ENCODE measurements around the gene PGAM2.

The PGAM2 gene

DNA sequence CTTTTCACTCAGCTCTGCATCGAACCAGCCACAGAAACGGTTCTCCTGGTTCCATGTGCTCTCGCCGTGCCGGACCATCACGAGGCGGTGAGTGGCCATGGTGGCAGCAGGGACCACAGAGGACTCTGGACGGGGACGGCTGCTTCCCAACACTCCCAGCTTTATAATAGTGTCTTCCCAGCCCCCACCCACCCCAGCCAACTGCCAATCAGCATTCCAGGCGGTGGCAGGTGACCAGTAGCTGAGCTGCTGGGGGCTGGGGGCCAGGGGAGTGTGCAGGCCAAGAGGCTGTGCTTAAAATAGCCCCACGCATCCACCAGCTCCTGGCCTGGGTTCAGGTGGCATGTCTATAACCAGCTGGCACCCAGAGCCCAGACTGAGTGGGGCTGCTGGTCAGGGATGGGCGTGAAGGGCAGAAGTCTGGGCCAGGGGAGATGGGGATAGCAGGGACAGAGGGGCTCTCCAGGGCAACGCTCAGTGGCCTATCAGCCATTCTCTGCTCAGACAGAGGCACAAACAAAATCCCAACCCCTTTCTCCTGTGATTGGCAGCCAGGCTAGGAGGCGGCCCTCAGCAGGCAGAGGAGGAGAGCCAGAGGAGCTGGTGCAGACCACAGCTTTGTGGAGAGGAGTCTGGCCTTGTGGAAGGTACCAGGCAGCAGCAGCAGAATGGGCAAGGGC is at the start of gene PGAM2:
TSS of gene PGAM2 (minus strand) at position 137 of the 680 bp plus-strand sequence. CDS start at position 99, 38 bp downstream.
- DNase-seq (ENCODE audit: low read depth), result no peak

DNA sequence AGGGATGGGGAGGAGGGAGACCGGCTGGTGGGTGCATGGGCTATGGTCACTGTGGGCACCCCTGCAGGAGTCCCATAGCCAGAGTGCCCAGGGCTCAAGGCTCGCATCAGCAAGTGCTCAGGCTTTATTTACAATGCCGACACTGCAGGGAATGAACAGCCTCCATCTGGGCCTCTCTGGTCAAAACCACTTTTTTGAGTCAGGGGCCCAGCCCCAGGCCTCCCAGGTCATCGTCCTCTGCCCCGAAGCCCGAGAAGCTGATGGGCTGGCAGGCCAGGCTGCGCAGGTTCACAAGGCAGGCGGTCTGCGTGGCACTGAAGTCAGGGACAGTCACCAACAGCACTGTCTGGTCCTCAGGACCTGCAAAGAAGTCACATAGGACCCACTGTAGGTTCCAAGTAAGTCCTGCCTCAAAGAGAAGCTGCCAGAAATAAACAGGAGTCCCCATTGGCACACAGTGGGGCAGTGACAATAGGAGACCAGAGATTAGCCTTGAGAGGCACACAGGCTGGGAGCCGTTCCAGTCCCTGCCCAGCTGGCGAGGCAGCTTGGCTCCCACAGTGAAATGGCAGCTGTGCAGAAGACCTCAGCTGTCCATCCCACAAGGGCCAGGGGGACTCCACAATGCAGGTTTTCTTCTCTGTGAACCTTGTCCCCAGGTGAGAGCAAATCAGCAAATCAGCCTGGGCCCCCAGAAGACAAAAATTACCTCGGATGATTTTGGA is 49.4 kb upstream of the PGAM2 start:
- DNase-seq (ENCODE audit: low read depth), result no peak

DNA sequence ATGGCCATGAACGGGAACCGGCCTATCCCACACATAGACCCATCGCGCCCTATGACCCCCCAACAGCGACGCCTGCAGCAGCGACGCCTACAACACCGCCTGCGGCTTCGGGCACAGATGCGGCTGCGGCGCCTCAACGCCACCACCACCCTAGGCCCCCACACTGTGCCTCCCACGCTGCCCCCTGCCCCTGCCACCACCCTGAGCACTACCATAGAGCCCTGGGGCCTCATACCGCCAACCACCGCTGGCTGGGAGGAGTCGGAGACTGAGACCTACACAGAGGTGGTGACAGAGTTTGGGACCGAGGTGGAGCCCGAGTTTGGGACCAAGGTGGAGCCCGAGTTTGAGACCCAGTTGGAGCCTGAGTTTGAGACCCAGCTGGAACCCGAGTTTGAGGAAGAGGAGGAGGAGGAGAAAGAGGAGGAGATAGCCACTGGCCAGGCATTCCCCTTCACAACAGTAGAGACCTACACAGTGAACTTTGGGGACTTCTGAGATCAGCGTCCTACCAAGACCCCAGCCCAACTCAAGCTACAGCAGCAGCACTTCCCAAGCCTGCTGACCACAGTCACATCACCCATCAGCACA is 48.5 kb upstream of the PGAM2 start:
- DNase-seq (ENCODE audit: low read depth), result no peak

DNA sequence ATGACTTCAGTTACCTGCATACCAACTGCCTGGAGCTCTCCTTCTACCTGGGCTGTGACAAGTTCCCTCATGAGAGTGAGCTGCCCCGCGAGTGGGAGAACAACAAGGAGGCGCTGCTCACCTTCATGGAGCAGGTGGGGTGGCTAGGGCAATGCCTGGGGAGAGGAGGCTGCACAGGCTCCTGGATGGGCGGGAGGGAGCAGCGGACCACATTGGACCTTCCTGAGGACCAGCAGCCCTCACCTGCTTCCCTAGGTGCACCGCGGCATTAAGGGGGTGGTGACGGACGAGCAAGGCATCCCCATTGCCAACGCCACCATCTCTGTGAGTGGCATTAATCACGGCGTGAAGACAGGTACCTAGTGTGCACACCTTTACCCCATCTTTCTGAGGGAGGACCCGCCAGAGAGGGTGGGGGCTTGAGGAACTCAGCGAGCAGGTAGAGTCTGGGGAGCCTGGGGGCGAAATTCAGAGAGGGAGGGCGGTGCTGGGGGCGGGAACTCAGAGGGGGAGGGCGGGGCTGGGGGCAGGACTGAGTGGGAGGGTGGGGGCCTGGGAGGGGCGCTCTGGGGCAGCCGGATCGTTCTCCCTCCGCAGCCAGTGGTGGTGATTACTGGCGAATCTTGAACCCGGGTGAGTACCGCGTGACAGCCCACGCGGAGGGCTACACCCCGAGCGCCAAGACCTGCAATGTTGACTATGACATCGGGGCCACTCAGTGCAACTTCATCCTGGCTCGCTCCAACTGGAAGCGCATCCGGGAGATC is 47.8 kb upstream of the PGAM2 start:
- DNase-seq (ENCODE audit: low read depth), result no peak

DNA sequence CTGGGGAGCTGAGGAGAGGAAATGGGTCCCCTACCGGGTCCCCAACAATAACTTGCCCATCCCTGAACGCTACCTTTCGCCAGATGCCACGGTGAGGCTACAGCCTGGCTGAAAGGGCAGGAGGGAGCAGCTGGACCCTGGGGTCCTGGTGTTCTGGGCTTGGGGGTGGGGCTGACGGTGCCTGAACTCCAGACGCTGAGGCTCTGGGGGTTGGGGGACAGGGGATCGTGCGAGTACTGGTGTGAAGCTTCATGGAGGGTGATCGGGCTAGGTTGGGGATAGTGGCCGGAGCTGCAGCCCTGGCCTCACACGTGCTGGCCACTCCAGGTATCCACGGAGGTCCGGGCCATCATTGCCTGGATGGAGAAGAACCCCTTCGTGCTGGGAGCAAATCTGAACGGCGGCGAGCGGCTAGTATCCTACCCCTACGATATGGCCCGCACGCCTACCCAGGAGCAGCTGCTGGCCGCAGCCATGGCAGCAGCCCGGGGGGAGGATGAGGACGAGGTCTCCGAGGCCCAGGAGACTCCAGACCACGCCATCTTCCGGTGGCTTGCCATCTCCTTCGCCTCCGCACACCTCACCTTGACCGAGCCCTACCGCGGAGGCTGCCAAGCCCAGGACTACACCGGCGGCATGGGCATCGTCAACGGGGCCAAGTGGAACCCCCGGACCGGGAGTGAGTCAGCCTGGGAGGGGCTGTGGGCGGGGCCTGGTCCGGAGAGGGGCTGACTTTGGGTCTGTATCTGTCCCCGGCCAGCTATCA is 47.0 kb upstream of the PGAM2 start:
- DNase-seq (ENCODE audit: low read depth), result no peak

DNA sequence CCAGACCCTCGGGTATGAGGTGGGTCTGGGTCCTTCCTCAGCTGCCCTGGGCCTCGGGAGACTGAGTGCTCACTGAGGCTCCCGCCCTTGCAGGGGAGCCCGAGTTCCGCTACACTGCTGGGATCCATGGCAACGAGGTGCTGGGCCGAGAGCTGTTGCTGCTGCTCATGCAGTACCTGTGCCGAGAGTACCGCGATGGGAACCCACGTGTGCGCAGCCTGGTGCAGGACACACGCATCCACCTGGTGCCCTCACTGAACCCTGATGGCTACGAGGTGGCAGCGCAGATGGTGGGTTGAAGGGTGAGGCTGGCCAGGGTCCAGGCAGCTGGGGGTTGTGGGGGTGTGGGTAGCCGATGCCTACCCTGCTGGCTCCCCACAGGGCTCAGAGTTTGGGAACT is 46.4 kb upstream of the PGAM2 start:
- no peak for DNase-seq (ENCODE audit: low read depth)

DNA sequence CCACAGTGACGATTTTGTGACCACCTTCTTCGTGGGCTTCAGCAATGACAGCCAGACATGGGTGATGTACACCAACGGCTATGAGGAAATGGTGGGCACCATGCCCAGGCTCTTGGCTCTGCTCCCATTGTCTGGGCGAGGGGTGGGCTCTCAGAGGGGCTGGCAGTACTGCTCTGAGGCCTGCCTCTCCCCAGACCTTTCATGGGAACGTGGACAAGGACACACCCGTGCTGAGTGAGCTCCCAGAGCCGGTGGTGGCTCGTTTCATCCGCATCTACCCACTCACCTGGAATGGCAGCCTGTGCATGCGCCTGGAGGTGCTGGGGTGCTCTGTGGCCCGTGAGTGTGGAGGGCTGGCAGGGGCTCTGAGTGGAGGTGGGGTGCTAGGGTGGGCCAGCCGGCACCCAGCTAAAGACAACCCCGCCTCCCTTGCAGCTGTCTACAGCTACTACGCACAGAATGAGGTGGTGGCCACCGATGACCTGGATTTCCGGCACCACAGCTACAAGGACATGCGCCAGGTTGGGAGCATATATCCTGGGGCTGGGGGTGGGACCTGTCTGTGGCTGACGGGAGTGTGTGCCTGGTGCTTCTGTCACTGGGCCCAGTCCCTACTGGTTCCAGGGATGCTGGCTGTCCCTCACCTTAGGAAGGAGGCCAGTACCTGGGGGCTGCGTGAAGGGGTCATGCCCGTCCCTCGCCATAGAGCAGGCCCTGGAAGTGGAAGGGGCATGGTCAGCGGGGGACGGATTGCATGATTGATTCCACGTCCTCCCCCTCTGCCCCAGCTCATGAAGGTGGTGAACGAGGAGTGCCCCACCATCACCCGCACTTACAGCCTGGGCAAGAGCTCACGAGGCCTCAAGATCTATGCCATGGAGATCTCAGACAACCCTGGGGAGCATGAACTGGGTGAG is 45.6 kb upstream of the PGAM2 start:
- no peak for DNase-seq (ENCODE audit: low read depth)

DNA sequence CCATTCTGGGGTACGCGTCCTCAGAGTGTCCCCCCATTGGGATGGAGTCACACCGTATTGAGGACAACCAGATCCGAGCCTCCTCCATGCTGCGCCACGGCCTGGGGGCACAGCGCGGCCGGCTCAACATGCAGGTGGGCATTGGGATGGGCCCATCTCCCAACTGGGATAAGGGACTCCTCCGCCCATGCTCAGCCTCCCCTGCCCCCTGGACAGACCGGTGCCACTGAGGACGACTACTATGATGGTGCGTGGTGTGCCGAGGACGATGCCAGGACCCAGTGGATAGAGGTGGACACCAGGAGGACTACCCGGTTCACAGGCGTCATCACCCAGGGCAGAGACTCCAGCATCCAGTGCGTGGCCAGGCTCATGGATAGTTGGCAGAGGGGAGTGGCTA is 44.6 kb upstream of the PGAM2 start:
- no peak for DNase-seq (ENCODE audit: low read depth)

DNA sequence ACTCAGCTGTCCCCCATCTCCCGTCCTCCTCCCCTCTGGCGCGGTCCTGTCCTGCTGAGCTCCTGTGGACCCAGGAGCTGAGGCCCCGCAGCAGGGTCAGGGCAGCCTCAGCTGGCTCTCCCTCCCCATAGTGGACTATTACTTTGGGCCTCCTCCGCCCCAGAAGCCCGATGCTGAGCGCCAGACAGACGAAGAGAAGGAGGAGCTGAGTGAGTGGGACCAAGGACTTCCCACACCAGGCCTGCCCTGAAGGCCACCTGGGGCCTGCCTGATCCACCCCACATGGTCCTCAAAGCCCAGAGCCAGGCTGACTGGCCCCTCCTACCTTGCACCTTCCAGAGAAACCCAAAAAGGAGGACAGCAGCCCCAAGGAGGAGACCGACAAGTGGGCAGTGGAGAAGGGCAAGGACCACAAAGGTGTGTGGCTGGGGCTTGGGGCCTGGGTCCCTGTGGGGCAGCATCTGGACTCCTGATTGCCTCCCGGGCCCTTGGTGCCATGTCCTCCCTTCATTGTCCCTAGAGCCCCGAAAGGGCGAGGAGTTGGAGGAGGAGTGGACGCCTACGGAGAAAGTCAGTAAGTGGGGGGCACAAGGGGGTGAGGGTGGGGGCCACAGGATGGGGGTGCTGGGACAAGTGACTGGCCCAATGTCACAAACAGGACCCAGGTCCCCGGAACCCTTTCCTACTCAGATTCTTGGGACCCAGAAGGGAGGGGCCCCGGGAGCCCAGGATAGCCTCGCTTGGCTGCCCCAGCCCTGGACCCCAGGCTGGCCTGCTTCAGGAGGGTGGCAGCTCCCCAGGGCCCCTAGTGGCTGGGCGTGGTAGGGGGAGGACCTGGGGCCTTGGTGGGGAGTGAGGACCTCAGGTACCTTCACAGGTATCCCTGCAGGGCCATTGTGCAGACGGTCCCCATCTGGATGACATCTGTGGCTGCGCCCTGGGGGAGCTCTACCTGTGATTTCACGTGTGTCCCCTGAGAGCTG is 43.7 kb upstream of the PGAM2 start:
- no peak for DNase-seq (ENCODE audit: low read depth)

DNA sequence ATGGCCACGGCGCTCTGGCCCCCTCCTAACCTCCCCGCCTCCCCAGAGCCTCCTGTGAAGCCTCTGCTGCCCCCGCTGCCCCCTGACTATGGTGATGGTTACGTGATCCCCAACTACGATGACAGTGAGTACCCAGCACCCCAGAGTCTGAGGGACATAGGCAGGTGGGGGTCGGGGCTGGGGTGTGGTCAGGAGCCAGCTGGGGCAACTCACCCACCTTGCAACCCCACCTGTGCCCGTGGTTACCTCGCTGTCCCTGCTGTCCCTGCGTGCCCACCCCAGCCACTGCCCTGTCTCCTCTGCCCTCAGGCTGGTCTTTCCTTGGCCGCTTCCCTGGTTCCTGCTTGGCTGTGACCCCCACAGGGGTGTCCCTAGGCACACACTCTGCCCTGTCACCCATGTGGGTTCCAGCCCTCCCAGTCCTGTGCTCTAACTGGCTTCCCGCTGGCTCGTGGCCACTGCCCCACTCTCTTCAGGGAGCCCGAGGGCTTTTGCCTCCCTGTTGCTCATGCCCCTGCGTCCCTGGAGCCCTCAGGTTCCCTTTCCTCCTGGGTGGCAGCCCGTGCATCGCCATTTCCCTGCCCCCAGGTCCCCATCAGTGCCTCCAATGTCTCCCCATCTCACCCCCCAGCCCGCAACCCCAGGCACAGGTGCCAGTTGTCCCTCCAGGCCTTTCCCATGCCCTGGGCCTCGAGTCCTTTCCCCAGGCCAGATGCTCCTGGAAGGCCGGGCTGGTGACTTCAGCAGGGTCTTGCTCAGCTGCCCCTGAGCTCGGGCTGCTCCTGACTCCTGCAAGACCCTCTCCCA is 42.8 kb upstream of the PGAM2 start:
- no peak for DNase-seq (ENCODE audit: low read depth)

DNA sequence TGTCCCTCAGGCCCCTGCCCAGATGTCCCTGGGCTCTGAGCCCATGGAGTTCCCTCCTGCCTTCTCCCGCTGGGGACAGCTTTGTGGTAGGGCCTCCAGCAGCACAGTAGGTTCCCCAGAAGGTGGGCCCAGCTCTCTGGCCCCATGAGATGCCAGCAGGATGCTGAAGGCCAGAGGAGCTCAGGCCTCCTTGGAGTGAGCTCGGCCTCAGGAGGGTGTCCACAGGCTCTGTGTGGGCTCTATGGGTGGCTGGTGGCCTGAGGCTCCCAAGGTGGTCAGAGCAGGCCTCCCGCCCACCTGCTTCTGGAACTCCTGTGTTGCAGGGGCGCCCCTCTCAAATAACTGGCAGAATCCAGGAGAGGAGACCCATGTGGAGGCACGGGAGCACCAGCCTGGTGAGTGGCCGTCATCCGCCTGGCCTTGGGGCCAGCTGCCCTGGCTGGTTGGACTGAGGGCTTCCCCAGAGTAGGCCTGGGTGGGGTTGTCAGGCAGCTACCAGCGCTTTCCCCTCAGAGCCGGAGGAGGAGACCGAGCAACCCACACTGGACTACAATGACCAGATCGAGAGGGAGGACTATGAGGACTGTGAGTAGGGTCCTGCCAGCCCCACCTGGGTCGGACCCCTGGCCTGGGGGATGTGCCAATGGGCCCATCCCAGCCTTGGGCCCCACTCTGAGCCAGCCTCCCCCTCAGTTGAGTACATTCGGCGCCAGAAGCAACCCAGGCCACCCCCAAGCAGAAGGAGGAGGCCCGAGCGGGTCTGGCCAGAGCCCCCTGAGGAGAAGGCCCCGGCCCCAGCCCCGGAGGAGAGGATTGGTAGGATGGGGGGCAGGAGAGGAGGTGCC is 42.0 kb upstream of the PGAM2 start:
- no peak for DNase-seq (ENCODE audit: low read depth)

DNA sequence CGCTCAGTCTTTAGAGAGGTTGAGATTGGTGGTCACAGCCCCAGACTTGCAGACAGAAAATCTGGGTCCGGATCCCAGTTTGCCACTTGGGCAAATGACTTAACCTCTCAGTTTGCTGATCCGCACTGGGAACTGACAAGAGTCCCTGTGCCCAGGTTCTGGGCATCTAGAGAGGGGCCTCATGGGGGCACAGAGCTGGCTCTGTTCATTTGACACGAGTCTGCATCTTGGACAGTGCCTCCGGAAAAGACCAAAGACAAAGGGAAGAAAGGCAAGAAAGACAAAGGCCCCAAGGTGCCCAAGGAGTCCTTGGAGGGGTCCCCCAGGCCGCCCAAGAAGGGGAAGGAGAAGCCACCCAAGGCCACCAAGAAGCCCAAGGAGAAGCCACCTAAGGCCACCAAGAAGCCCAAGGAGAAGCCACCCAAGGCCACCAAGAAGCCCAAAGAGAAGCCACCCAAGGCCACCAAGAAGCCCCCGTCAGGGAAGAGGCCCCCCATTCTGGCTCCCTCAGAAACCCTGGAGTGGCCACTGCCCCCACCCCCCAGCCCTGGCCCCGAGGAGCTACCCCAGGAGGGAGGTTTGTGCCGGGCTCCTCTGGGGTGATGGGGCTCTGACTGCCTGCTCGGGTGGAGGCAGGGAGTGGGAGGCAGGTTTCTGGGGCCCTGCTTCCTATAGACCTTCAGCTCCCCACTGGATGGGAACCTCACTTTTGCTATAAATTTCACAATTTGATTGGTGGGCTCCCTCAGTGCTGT is 41.1 kb upstream of the PGAM2 start:
- DNase-seq (ENCODE audit: low read depth), result no peak

DNA sequence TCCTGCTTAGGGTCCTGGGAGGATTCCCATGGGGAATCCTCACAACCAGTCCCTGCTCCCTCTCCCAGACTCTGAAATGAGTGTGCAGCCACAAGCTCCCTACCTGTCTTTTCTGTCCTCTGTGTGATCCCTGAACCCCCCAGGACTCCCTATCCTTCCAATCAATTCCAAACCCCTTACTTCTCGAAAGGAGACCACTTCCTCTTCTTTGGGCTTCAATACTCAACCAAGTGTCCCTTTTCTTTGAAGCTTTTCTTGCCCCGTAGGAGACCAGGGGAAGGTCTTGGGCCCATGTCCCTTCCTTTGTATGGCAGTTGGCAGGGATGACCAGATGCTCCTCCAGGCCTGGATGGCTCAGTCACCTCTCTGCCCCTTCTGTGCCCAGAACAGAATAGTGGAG is 40.5 kb upstream of the PGAM2 start:
- DNase-seq (ENCODE audit: low read depth), result no peak

DNA sequence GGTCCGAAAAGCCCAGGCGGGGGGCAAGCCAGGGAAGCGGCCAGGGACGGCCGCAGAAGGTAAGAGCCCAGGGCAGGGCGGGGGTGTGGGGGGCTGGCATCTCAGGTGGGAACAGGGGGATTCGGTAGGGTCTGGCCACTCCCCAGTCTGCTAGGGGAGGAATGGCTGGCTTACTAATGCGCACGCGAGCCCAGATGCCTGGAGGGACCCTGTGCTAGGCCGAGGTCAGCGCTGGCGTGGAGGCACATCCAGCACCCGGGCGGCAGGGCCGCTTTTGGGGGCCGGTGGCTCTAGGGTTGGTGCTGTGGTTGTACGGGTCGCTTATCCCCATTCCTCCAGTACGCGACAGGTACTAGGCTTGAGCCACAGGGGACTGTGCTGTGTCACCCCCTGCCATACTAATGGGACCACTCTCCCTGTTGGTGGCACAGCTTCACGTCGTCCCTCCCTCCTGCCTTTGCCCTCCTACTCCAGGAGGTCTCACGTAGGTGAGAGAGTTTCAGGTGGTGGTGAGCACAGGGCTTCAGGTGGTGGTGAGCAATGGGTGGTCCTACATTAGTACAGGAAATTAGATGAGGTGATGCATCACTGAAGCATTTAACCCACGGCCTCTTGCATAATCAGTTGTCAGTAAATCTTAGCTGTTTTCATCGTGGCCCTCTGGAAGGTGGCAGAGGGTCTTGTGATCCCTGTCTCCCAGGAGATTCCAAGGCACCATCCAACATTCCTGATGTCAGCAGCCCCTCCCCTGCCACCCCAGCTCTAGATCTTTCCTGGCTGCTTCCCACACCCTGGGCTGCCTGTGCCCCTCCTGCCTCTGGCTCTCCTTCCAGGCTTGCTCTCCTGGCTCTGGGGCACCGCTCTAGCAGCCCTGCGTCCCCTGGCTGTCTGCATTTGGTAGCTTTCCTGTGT is 39.7 kb upstream of the PGAM2 start:
- DNase-seq (ENCODE audit: low read depth), result no peak

DNA sequence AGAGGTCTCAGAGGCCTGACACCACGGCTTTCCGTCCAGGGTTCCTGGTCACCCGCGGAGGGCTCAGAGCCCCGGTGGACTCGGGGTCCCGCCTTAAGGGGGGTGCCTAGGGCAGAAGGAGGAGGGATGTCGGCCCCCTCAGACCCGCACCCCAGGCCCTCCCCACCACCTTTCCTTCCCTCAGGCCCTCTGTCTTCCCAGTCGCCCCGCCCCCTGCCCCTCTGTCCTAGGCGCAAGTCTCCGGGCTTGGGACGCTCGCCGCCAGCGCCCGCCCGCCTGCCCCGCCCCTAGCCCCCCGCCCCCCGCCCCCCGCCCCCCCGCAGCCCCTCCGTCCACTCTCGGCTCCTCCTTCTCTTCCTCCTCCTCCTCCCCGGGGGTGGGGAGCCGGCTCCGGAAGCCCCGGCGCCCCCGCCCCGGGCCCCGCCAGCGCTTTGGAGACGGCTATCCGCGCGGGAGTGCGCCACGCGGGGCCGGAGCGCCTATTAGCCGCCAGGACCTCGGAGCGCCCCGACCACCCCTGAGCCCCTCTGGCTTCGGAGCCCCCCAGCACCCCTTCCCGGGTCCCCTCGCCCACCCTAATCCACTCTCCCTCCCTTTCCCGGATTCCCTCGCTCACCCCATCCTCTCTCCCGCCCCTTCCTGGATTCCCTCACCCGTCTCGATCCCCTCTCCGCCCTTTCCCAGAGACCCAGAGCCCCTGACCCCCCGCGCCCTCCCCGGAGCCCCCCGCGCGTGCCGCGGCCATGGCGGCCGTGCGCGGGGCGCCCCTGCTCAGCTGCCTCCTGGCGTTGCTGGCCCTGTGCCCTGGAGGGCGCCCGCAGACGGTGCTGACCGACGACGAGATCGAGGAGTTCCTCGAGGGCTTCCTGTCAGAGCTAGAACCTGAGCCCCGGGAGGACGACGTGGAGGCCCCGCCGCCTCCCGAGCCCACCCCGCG is 38.8 kb upstream of the PGAM2 start, which contains the start of gene AEBP1:
TSS of gene AEBP1 (plus strand) at position 423 of the 937 bp plus-strand sequence. CDS start at position 744, 321 bp downstream.
- no peak for DNase-seq (ENCODE audit: low read depth)

Measured in non-pigmented ciliary epithelial cell (primary cell).